Activated CD4-positive, CD25-positive, alpha-beta regulatory T cell treated with anti-CD3 and anti-CD28 coated beads, Interleukin-2, amount 50 U/mL, for 16 hours (primary cell): ENCODE data around the gene MSANTD2.

Source experiments
- DNase-seq: peaks from one replicate; pipeline ENCODE4 v3.0.0-alpha.2; 2020; ENCODE audit warnings: low read depth, low spot score

The MSANTD2 gene

DNA sequence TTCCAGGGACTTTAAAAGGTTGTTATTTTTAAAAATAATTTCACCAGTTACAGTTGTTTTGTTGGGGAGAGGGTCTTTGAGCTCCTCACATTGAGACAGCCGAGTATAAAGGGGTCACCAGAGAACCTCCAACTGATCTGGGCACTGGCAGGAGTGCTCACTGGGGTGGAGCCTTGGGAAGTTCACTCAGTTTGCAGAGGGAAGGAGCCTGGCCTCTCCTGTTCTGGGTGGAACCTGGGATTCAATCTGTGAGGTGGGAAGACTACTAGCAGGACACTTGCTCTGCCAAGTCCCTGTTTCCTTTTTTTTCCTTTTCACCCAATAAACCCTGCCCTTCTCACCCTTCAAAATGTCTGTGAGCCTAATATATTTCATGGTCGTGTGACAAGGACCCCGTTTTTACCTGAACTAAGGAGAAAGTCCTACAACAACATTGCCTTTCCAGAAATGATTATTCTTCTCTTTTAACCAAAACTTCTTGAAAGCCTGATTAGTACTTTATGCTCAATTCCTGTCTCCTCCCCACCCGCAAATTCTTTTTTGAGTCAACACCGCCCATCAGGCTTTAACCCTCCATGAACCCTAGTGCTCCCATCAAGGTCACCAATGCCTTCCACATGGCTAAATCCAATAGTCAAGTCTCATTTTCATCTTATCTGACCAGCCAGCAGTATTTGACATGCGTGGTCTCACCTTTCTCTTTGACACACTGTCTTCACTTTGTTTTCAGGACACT, 22.0 kb upstream of the MSANTD2 start:
- no peak for DNase-seq

DNA sequence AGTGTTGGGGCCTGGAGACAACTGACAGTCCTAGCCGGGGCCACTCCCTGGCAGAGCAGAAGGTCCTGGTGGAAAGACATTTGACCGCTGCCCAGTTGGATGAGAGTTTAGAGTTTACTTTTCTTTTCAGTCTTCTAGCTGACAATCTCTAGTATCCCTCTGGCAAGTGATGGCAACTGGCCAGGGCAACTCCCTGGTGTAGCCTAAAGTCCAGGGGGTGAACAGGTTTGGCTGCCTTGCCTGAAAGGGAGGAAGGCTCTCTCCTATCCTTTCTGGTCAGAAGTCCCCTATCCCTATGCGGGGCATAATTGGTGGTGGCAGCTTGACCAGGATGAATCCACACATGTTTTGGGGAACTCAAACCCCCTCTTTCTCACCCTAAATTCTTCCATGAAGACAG, 16.8 kb upstream of the MSANTD2 start:
- DNase-seq, result no peak

DNA sequence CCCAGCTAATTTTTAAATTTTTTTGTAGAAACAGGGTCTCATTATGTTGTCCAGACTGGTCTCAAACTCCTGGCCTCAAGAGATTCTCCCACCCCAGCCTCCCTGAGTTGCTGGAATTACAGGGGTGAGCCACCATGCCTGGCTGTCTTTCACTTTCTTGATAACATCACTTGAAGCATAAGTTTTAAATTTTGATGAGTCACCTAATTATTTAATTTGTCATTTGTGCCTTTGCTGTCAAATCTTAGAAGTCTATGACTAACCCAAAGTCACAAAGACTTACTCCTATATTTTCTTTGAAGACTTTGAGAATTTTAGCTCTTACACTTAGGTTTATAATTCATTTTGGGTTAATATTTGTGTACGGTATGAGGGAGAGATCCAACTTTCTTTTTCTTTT, 14.5 kb upstream of the MSANTD2 start:
- DNase-seq, result no peak

DNA sequence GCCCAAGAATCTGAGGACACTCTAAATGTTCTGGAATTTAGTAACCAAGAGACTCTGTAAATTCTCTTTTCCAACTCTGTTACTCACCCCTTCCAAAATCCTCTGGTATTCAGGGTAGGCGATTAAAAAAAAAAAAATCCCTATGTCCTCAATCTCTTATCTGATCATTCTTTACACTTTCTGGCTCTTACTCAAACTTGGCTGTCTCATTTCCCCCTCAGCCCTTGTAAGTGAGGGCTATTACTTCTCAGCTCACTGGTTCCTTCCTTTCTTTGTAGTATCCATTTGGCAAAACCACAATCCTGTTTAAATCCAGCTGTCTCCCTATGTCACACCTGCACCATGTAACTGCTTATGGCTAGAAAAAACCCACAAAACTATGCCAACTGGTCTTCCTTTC, 12.7 kb upstream of the MSANTD2 start:
- DNase-seq, result no peak

DNA sequence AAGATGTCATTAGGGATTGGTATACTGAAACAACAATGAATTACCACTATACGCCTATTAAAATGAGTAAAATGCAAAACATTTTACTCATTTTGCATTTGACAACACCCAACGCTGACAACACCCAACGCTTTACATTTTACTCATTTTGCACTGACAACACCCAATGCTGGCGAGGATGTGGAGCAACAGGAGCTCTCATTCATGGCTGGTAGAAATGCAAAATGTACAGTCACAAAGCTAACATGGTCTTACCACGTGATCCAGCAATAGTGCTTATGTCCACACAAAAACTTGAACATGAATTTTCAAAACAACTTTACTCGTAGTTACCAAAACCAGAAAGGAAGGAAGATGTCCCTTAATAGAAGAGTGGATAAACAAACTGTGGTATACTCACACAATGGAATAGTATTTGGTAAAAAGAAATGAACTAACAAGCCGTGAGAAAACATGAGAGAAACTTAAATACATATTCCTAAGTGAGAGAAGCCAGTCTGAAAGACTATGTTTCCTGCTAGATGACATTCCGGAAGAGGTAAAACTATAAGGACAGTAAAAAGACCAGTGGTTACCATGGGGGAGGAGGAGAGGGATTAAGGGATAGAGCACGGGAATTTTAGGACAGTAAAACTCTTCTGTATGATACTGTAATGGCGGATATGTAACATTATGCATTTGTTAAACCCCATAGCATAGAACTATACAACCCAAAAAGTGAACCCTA, 11.4 kb upstream of the MSANTD2 start:
- DNase-seq, result no peak

DNA sequence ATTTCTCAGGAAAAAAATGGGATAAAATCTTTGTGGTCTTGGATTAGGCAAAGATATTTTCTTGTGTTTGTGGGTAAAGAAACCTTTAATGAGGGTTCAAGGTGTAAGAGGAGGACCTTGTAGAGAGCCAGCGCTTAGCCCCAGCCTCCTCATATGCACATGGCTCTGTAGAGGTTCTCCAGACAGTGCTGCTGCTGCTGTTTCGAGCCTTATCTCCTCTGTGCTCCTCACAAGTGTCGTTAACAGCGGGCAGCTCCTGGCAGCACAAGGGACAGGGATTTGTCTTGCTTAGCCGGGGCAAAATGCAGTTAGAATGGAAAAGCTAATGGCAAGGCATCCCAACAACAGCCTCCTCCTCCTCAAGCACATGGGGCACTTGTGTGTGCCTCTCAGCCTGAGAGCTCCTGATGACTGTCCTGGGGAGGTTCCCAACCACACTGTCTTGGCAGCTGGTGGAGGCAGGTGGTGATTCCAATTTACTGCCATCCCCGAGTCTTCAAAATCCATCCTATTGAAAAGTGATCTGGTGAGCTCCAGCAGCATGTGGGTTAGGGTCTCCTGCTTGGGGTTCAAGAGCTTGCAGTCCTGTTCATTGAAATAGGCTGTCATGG, 7.6 kb upstream of the MSANTD2 start:
- DNase-seq, result no peak

DNA sequence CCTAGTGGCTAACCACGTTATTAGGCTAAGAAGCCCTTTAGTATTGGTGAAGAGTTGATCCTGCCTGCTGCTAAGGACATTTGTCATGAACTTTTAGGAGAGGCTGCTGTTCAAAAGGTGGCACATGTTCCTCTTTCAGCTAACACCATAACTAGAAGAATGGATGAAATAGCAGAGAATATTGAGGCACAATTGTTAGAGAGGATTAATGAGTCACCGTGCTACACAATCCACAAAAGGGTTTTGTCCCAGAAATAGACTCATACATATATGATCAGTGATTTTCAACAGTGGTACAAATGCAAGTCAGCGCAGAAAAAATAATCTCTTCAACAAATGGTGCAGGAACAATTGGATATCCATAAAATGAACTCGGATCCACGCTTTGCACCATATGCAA, 7.0 kb upstream of the MSANTD2 start:
- no peak for DNase-seq

DNA sequence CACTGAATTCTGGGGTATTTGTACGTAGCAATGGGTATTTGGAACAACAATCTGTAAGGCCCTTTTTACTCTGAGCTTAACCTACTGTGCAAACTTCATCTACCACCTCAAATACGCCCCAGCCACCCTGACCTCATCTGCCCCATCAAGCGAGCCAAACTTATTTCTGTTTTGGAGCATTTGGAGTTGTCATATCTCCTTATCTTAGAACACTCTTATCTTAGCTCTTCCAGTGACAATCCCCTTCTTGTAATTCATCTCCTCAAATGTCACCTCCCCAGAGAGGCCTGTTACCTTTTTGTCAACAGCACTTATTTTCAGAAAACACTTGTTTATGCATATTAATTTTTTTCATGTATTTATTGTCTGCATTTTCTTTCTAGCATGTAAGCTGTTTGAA, 4.7 kb upstream of the MSANTD2 start:
- DNase-seq, result no peak

DNA sequence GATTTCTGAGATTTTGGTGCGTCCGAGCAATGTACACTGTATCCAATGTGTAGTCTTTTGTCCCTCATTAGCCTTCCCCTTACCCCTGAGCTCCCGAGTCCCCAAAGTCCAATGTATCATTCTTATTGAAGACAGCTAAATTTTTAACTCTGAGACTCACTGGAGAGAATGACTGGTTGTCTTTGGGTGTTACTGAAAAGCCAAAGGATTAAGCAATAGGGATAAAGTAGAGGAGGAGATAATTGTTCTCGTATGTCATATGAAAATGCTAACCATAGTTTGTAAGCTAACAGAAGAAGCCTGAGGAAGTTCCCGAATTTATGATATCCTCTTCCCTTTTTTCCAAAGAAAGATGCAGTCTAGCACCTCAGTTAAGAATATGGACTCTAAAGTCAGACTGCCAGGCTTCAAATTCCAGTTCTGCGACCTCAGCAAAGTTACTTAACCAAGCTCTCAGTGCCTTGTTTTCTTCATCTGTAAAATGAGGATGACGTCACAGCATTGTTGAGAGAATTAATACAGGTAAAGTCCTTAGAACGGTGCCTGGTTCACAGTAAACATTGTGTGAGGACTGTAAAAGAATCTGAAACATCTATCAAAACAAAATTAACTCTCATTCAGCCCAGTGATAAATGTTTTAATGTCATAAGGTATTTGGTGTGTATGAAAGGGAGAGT, 1.6 kb upstream of the MSANTD2 start:
- no peak for DNase-seq

DNA sequence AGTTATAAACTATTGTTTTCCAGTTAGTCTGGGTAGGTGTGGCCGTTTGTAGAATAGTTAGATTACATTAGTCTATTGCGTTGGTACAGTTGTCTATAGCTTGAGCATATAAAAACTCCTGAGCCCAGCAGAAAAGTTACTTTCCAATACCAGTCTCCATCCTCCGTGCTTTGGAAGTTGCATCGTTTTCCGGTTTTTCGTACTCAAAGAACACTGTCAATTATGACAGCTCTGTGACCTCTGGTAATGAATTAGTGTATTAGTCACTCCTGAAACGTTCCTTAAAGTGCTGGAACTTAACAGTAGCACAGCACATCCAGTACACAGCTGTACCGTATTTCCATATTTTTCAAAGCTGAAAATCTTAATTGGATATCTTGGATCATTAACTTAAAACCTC, 808 bp upstream of the MSANTD2 start:
- DNase-seq, result no peak

DNA sequence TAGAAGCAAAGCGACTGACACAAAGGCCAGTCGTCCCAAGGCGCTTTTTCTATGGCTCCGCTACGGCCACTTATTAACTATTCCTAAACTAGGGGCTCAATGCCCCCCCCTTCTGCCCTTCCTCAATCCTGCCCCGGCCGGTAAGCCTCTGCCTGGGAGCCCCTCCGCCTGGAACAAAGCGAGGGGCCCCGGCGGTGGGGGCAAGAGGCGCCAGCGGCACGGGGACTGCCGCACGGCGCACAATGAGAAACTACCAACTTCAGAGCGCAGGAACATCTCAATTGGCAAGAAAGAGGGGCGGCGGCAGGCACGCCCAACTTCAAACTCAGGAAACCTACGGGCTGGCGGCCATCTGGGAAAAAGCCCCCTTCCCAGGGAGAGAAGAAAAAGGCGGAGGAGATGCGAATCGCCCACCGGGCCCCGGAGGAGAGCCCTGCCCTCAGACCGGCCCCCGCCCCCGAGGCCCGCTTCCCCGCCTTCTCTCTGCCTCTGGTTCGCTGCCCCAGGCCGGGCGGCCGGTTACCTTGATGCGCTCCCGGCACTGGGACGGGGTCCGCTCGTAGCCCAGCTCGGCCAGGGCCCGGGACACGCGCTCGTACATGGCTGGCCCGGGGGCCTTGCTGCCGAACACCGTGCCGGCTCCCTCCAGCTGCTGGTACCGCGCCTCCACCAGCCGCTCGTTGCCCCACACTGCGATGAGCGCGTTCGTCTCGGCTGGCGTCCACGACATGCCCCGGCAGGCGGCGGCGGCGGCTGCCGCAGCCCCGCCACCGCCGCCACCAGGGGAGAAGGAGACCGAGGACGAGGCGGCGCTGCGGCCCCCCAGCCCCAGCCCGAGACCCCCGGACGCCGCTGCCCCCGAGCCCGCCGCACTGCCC, 619 bp downstream of the MSANTD2 start:
- DNase-seq, result no peak

DNA sequence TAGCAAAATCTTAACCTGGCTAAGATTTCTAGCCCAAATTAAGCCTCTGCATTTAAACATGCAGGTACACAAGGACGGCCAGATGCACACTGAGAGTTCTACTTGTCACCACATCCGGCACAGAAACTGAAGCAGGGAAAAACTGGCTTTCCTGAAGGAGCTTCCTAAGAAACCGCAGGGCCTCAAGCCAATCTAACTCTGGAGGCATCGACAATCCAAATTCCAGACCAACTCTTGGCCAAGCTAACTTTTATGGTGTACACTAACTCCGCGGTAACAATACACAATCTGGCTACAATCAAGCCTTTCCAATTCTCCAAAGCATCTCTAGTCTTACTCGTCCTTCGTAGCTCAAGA, 1.2 kb downstream of the MSANTD2 start:
- DNase-seq, result no peak

DNA sequence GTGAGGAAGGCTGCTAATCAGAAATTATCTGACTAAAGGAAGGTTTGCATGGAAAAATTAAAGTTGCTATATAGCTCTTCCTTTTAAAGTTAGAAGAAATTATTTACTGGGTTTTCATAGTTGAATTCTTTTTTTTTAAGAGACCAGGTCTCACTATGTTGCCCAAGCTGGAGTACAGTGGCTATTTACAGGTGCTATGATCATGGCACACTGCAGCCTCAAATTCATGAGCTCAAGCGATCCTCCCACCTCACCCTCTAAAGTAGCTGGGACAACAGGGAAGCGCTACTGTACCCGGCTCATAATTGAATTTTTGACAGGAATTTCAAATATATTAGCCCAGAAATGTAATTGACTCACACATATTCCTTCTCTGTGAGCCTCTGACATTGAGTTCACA, 3.9 kb downstream of the MSANTD2 start:
- DNase-seq, result no peak

DNA sequence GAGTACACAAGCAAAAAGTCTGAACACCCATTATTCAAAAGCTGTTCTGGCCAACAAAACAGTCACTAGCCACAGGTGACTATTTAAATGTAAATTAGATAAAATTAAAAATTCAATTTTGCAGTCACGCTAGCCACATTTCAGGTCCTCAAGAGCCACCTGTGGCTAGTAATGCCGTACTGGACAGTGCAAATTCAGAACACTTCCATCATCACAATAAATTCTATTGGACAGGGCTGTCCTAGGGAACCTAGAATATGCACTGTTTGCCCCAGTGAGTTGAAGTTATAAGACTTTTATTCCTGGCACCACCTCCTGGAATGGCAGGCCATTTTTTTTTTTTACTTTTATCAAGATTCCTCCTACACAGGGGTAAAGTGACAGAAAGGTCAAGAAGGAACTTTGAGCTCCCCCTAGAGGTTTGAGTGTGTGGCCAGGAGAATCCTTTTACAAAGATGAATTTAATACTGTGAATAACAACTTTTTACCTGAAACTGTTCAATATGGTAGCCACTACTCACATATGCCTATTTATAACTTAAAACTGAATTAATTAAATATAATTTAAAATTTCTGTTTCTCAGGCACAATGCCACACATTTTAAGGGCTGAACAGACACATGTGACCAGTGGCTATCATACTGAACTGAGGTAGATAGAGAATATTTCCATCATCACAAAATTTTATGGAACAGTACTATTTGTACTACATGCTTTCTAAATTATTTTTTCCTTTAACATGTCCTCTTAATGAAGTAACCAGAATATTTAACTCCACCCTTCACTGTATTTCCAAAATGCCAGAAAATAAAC, 6.5 kb downstream of the MSANTD2 start:
- no peak for DNase-seq

DNA sequence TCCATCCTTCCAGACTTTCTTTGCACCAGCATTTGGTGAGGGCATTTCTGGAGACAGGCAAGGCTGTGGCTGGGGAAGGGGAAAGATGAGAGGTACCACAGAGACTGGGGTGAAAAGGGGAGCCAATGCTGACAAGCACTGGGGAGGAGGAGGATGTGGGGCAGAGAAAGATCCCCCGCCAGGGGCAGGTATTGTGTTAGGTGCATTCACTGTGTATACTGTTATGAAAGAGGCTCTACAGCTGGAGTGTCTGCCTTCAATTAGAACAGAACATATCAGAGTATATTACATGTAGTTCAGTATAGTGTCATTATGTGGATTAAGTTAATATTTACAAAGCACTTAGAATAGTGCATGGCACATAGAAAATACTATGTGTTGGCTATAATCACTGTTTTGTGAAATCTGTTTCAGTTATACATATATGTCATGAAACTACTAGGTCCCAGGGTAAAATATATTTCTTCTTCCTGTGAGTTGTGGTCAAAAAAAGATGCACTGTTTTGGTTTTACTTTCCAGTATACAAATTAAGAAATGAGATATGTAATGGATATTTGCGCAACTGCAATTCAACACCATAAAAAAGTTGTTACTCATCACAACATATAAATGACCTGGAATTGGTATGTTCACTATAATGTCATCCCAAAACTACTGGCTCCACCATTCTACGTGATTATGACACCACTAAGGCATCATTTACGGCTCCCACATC, 8.4 kb downstream of the MSANTD2 start:
- DNase-seq, result no peak

DNA sequence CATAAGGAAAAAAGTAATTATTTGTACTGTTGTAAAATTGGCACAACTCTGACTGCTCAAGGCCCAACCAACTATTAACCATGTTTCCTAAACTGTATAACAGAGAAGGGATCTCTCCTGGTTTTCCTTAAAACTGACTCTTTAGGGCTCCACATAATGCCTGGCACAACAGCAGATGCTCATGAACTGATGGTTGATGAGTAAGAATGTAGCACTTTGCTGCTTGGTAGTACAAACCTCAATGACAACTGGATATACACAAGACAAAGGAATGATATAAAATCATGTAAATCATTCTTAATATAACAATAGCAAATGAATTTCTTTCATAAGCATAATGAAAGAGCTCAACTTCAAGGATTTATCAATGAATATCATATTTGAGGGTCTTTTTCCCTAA, 11.7 kb downstream of the MSANTD2 start:
- DNase-seq, result no peak

DNA sequence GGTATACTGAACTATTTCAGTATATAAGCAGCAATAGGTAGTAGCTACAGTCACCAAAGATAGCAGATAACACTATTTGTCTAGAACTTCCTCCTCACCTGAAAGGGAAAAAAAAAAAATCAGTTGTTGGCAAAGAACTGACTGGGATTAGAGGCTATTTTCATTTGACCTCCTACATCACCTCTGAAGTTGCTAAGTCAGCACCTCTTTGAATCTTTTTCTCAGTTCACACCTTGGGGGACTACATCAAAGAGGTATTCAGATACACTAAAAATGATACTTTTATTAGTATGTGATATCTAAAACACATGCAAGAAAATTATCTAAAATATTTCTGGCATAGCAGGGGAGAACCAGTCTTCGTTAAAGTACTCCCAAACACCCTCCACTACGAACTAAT, 16.2 kb downstream of the MSANTD2 start:
- DNase-seq, result no peak

DNA sequence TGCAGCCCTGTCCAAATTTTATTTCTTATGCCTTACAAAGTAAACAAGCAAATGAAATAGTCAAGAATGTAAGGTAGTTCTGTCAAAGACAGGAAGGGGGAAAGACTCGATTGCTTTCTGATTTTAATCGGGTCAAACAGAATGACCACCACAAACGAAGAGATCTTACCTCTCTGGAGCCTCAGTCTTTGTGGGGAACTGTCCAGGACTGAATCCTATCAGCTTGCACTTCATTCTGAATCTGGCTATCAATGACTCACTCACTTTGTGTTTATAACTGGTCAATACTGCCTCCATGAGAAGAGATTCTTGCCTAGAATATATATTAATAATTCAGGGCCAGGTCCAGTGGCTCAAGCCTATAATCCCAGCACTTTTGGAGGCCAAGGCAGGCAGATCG, 17.2 kb downstream of the MSANTD2 start:
- no peak for DNase-seq

DNA sequence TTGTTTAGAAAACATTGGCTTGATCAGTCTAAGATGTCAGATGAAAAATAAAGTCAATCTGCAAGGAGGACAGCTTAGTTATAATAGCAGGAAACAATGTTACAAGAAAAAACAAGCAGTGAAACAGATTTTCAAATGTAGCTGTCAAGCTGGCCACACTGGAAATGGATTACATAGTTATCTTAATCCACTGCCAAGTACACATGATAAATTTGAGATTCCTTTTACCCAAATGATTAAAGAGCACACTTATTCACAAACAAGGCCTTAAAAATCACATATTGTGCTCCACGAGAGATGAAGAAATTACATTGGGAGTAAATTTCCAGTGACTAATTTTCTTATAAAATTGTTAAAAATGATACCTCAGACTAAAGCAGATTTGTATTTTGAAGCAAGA, 20.6 kb downstream of the MSANTD2 start:
- DNase-seq, result no peak

DNA sequence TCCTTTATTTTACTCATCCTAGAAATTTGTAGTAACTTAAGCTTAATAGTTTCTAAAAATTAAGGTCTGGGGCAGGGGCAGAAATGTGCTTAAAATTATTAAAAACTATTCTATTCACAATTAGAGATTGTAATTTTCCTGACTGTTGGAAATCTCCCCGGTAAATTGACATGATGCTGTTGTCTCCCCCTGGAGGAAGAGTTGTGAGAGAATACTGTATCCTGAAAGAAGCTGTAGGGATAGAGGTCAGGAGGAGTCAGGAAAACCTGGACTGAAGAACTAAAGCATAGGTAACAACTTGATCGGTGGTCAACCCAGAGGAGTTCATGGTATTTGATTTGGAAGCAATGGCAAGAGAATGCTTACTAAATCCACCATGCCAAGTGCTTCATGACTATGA, 21.9 kb downstream of the MSANTD2 start:
- DNase-seq, result no peak
